HepG2 (cell line): ENCODE data around the gene CDK11B. TPM values are rescaled to one million over a fixed set of nuclear protein-coding genes. Genes with fewer than 3 reads are reported as not detected.
A peak's percentile ranks its signal among the peaks of the same experiment; 100 is the strongest.

ENCODE experiments used
- FOXA3 ChIP-seq: IDR thresholded peaks from 2 replicates; pipeline ENCODE4 v1.6.1; 2016; ENCODE audit warnings: missing genetic modification reagents, missing compliant biosample characterization
- HNRNPL ChIP-seq: fragments of 200-400 bp; formaldehyde crosslinking; IDR thresholded peaks from 2 replicates; pipeline ENCODE4 v1.6.1; 2017; ENCODE audit warnings: mild to moderate bottlenecking, low read depth, low read length
- NFRKB ChIP-seq: fragments of 450-650 bp; IDR thresholded peaks from 2 replicates; pipeline ENCODE4 v1.6.1; 2017
- PHF21A ChIP-seq: sonication (generic); formaldehyde crosslinking; IDR thresholded peaks from 2 replicates; pipeline ENCODE4 v1.5.0; 2020; ENCODE audit warnings: mild to moderate bottlenecking, missing genetic modification reagents
- SIX1 ChIP-seq: sonication (generic); formaldehyde crosslinking; IDR thresholded peaks from 2 replicates; pipeline ENCODE4 v1.4.0; 2020; ENCODE audit warnings: missing genetic modification reagents, borderline replicate concordance
- SRSF9 ChIP-seq: fragments of 200-400 bp; formaldehyde crosslinking; IDR thresholded peaks from 2 replicates; pipeline ENCODE4 v1.6.1; 2018; ENCODE audit warnings: borderline replicate concordance, mild to moderate bottlenecking, low read depth, low read length; ENCODE audit not compliant: insufficient read depth, poor library complexity, severe bottlenecking
- ZBTB21 ChIP-seq: sonication (generic); formaldehyde crosslinking; IDR thresholded peaks from 2 replicates; pipeline ENCODE4 v1.4.0; 2020; ENCODE audit warnings: missing genetic modification reagents
- ZNF12 ChIP-seq: sonication (generic); formaldehyde crosslinking; IDR thresholded peaks from 2 replicates; pipeline ENCODE4 v1.5.0; 2020; ENCODE audit warnings: missing genetic modification reagents
- ZNF121 ChIP-seq: sonication (generic); formaldehyde crosslinking; IDR thresholded peaks from 2 replicates; pipeline ENCODE4 v1.5.0; 2020; ENCODE audit warnings: mild to moderate bottlenecking, missing genetic modification reagents
- ZNF230 ChIP-seq: sonication (generic); formaldehyde crosslinking; IDR thresholded peaks from 2 replicates; pipeline ENCODE4 v1.4.0; 2020; ENCODE audit warnings: mild to moderate bottlenecking, missing genetic modification reagents
- ZNF44 ChIP-seq: sonication (generic); formaldehyde crosslinking; IDR thresholded peaks from 2 replicates; pipeline ENCODE4 v1.5.1; 2020; ENCODE audit warnings: mild to moderate bottlenecking, missing genetic modification reagents
- ZNF546 ChIP-seq: sonication (generic); formaldehyde crosslinking; conservative IDR thresholded peaks from 2 replicates; pipeline ENCODE4 v1.8.1; 2023; ENCODE audit warnings: mild to moderate bottlenecking, missing genetic modification reagents
- polyA plus RNA-seq, 8 experiments: library from polyadenylated mRNA; depleted of rRNA in 3 of 8; stranded (reverse) in 7 of 8; unstranded in 1 of 8; fragments of >200 nt; fragmentation: Illumina TruSeq in 4 of 8; extraction: Trizol in 4 of 8; gene quantifications; 2 replicates each; pipeline versions ENCODE4 v1.2.1 to v1.2.3, GENCODE V29; 2011 to 2016; ENCODE audit warnings: low read depth in 4 of 8, missing spikeins in 1 of 8, mixed read lengths in 1 of 8; ENCODE audit not compliant: insufficient read depth in 1 of 8
- total RNA-seq, 5 experiments: library from RNA; depleted of rRNA; stranded (reverse); fragments of >200 nt; fragmentation: Illumina TruSeq; extraction: Trizol; gene quantifications; 2 replicates each; pipeline ENCODE4 v1.2.3, GENCODE V29; 2016; ENCODE audit warnings: low read depth in 1 of 5
- TF ChIP-seq, protein P1 (sequence below): sonication (generic); formaldehyde crosslinking; IDR thresholded peaks from 2 replicates; pipeline ENCODE4 v1.4.0; 2020; ENCODE audit warnings: missing genetic modification reagents
- TF ChIP-seq, protein P2 (sequence below): fragments of 450-650 bp; IDR thresholded peaks from 2 replicates; pipeline ENCODE4 v1.6.1; 2017; ENCODE audit warnings: mild to moderate bottlenecking
- TF ChIP-seq, protein P3 (sequence below): sonication (generic); formaldehyde crosslinking; IDR thresholded peaks from 2 replicates; pipeline ENCODE4 v1.5.0; 2020; ENCODE audit warnings: mild to moderate bottlenecking, missing genetic modification reagents
- TF ChIP-seq, protein P4 (sequence below): IDR thresholded peaks from 2 replicates; pipeline ENCODE4 v1.6.1; 2016; ENCODE audit warnings: control low read depth
- TF ChIP-seq, protein P5 (sequence below): IDR thresholded peaks from 2 replicates; pipeline ENCODE4 v1.6.1; 2016; ENCODE audit warnings: low read depth, missing genetic modification reagents, missing compliant biosample characterization

Gene CDK11B
- total and polyA plus RNA-seq, 2 of the 13 experiments (the other 11 are each of a cell fraction or from before 2014, with no cell fraction given), result 3.6 to 15.1 TPM

DNA sequence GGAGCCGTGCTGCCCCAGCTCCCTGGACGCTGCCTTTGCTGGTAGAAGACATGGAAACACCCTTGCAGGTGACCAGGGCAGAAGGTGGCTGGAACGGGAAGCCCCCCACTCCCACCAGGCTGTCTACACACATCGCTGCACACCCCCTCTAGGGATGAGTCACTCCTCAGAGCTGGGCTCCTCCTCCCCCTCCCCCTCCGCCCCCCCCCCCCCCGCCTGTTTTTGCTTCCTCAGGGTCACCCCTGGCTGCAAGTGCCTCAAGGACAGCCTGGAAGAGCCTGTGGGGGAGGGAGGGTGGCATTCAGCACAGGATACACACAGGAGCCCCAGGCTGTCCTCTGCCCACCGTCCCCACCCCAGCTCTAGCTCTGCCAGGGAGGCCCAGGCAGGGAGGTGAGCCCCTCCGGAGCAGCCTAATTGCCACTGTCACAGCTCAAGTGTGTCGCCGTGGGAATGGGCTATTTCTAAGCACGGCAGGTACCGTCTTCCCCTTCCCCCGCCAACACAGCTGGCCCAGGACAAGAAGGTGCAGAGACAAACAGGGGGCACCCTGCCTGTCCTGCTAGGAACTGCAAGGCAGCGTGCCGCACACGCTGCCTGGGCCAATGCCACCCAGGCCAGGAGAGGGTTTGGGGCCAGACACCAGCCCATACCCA is 61.4 kb downstream of the CDK11B start (continued):
- no peak for TF ChIP-seq FOXA3 (CRISPR knock-in tag)
- TF ChIP-seq ZNF121 (CRISPR knock-in tag), result no peak
- TF ChIP-seq, protein P1, sequence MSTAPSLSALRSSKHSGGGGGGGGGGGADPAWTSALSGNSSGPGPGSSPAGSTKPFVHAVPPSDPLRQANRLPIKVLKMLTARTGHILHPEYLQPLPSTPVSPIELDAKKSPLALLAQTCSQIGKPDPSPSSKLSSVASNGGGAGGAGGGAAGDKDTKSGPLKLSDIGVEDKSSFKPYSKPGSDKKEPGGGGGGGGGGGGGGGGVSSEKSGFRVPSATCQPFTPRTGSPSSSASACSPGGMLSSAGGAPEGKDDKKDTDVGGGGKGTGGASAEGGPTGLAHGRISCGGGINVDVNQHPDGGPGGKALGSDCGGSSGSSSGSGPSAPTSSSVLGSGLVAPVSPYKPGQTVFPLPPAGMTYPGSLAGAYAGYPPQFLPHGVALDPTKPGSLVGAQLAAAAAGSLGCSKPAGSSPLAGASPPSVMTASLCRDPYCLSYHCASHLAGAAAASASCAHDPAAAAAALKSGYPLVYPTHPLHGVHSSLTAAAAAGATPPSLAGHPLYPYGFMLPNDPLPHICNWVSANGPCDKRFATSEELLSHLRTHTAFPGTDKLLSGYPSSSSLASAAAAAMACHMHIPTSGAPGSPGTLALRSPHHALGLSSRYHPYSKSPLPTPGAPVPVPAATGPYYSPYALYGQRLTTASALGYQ, result no peak
- TF ChIP-seq ZNF230 (CRISPR knock-in tag), result no peak
- no peak for TF ChIP-seq PHF21A (CRISPR knock-in tag)
- TF ChIP-seq SIX1 (CRISPR knock-in tag), result no peak
- no peak for TF ChIP-seq SRSF9
- TF ChIP-seq, protein P2, sequence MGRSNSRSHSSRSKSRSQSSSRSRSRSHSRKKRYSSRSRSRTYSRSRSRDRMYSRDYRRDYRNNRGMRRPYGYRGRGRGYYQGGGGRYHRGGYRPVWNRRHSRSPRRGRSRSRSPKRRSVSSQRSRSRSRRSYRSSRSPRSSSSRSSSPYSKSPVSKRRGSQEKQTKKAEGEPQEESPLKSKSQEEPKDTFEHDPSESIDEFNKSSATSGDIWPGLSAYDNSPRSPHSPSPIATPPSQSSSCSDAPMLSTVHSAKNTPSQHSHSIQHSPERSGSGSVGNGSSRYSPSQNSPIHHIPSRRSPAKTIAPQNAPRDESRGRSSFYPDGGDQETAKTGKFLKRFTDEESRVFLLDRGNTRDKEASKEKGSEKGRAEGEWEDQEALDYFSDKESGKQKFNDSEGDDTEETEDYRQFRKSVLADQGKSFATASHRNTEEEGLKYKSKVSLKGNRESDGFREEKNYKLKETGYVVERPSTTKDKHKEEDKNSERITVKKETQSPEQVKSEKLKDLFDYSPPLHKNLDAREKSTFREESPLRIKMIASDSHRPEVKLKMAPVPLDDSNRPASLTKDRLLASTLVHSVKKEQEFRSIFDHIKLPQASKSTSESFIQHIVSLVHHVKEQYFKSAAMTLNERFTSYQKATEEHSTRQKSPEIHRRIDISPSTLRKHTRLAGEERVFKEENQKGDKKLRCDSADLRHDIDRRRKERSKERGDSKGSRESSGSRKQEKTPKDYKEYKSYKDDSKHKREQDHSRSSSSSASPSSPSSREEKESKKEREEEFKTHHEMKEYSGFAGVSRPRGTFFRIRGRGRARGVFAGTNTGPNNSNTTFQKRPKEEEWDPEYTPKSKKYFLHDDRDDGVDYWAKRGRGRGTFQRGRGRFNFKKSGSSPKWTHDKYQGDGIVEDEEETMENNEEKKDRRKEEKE, result no peak
- no peak for TF ChIP-seq ZNF546 (CRISPR knock-in tag)
- no peak for TF ChIP-seq NFRKB
- TF ChIP-seq, protein P3, sequence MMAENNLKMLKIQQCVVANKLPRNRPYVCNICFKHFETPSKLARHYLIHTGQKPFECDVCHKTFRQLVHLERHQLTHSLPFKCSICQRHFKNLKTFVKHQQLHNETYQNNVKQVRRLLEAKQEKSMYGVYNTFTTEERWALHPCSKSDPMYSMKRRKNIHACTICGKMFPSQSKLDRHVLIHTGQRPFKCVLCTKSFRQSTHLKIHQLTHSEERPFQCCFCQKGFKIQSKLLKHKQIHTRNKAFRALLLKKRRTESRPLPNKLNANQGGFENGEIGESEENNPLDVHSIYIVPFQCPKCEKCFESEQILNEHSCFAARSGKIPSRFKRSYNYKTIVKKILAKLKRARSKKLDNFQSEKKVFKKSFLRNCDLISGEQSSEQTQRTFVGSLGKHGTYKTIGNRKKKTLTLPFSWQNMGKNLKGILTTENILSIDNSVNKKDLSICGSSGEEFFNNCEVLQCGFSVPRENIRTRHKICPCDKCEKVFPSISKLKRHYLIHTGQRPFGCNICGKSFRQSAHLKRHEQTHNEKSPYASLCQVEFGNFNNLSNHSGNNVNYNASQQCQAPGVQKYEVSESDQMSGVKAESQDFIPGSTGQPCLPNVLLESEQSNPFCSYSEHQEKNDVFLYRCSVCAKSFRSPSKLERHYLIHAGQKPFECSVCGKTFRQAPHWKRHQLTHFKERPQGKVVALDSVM, result no peak
- TF ChIP-seq ZNF44, result no peak
- TF ChIP-seq HNRNPL, result peak; percentile 77; the same call in 1 of the 2 replicates
- TF ChIP-seq ZBTB21 (CRISPR knock-in tag), result no peak
- TF ChIP-seq, protein P4, sequence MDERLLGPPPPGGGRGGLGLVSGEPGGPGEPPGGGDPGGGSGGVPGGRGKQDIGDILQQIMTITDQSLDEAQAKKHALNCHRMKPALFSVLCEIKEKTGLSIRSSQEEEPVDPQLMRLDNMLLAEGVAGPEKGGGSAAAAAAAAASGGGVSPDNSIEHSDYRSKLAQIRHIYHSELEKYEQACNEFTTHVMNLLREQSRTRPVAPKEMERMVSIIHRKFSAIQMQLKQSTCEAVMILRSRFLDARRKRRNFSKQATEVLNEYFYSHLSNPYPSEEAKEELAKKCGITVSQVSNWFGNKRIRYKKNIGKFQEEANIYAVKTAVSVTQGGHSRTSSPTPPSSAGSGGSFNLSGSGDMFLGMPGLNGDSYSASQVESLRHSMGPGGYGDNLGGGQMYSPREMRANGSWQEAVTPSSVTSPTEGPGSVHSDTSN (CRISPR knock-in tag), result no peak
- TF ChIP-seq, protein P5, sequence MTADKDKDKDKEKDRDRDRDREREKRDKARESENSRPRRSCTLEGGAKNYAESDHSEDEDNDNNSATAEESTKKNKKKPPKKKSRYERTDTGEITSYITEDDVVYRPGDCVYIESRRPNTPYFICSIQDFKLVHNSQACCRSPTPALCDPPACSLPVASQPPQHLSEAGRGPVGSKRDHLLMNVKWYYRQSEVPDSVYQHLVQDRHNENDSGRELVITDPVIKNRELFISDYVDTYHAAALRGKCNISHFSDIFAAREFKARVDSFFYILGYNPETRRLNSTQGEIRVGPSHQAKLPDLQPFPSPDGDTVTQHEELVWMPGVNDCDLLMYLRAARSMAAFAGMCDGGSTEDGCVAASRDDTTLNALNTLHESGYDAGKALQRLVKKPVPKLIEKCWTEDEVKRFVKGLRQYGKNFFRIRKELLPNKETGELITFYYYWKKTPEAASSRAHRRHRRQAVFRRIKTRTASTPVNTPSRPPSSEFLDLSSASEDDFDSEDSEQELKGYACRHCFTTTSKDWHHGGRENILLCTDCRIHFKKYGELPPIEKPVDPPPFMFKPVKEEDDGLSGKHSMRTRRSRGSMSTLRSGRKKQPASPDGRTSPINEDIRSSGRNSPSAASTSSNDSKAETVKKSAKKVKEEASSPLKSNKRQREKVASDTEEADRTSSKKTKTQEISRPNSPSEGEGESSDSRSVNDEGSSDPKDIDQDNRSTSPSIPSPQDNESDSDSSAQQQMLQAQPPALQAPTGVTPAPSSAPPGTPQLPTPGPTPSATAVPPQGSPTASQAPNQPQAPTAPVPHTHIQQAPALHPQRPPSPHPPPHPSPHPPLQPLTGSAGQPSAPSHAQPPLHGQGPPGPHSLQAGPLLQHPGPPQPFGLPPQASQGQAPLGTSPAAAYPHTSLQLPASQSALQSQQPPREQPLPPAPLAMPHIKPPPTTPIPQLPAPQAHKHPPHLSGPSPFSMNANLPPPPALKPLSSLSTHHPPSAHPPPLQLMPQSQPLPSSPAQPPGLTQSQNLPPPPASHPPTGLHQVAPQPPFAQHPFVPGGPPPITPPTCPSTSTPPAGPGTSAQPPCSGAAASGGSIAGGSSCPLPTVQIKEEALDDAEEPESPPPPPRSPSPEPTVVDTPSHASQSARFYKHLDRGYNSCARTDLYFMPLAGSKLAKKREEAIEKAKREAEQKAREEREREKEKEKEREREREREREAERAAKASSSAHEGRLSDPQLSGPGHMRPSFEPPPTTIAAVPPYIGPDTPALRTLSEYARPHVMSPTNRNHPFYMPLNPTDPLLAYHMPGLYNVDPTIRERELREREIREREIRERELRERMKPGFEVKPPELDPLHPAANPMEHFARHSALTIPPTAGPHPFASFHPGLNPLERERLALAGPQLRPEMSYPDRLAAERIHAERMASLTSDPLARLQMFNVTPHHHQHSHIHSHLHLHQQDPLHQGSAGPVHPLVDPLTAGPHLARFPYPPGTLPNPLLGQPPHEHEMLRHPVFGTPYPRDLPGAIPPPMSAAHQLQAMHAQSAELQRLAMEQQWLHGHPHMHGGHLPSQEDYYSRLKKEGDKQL (CRISPR knock-in tag), result no peak
- no peak for TF ChIP-seq ZNF12 (CRISPR knock-in tag)
